GM23248 (cell line): ENCODE results near the gene AICDA. TPM values are rescaled to one million over a fixed set of nuclear protein-coding genes. Genes with fewer than 3 reads are reported as not detected.
A peak's percentile ranks its signal among the peaks of the same experiment; 100 is the strongest.

Experiments
- DNase-seq: peaks from one replicate; pipeline ENCODE4 v3.0.0-alpha.2; 2015
- H2AFZ ChIP-seq: fragments of 200-600 bp; sonication (generic); 2 replicates; pipeline ENCODE4 v1.6.1; 2016; ENCODE audit warnings: antibody characterized with exemption
- H3F3A ChIP-seq: fragments of 200-600 bp; sonication (generic); 2 replicates; pipeline ENCODE4 v1.6.1; 2016; ENCODE audit warnings: mild to moderate bottlenecking, antibody characterized with exemption, mixed run types; ENCODE audit not compliant: insufficient read depth
- H3K27ac ChIP-seq: fragments of 200-600 bp; sonication (generic); 2 replicates; pipeline ENCODE4 v1.5.1; 2016; ENCODE audit warnings: mild to moderate bottlenecking
- H3K27me3 ChIP-seq: fragments of 200-600 bp; sonication (generic); replicated peaks from 2 replicates; pipeline ENCODE4 v1.6.1; 2016; ENCODE audit warnings: mild to moderate bottlenecking; ENCODE audit not compliant: insufficient read depth
- H3K36me3 ChIP-seq: fragments of 200-600 bp; sonication (generic); 2 replicates; pipeline ENCODE4 v1.6.1; 2016; ENCODE audit warnings: low read depth, mild to moderate bottlenecking
- H3K4me1 ChIP-seq: fragments of 200-600 bp; sonication (generic); 2 replicates; pipeline ENCODE4 v1.6.1; 2016; ENCODE audit warnings: mild to moderate bottlenecking; ENCODE audit not compliant: insufficient read depth
- H3K4me2 ChIP-seq: fragments of 200-600 bp; sonication (generic); one replicate; pipeline ENCODE4 v1.6.1; 2016; ENCODE audit warnings: mild to moderate bottlenecking; ENCODE audit not compliant: unreplicated experiment
- H3K4me3 ChIP-seq: fragments of 200-600 bp; sonication (generic); 2 replicates; pipeline ENCODE4 v1.5.1; 2016; ENCODE audit warnings: mild to moderate bottlenecking
- H3K79me2 ChIP-seq: fragments of 200-600 bp; sonication (generic); 2 replicates; pipeline ENCODE4 v1.6.1; 2016; ENCODE audit warnings: mild to moderate bottlenecking; ENCODE audit not compliant: insufficient read depth
- H3K9ac ChIP-seq: fragments of 200-600 bp; sonication (generic); 2 replicates; pipeline ENCODE4 v1.6.1; 2016; ENCODE audit warnings: mild to moderate bottlenecking
- H3K9me2 ChIP-seq: fragments of 200-600 bp; sonication (generic); 2 replicates; pipeline ENCODE4 v1.6.1; 2016; ENCODE audit warnings: mixed run types, mild to moderate bottlenecking, moderate library complexity; ENCODE audit not compliant: insufficient read depth
- H3K9me3 ChIP-seq: fragments of 200-600 bp; sonication (generic); one replicate; pipeline ENCODE4 v1.6.1; 2017; ENCODE audit warnings: low read depth
- H4K20me1 ChIP-seq: fragments of 200-600 bp; sonication (generic); 2 replicates; pipeline ENCODE4 v1.6.0; 2016; ENCODE audit not compliant: insufficient read depth
- EZH2 ChIP-seq: fragments of 200-600 bp; sonication (generic); IDR thresholded peaks from 2 replicates; pipeline ENCODE4 v1.6.1; 2018; ENCODE audit warnings: antibody characterized with exemption, mild to moderate bottlenecking; ENCODE audit not compliant: insufficient read depth, poor library complexity, severe bottlenecking
- EZH2phosphoT487 ChIP-seq: fragments of 200-600 bp; sonication (generic); IDR thresholded peaks from 2 replicates; pipeline ENCODE4 v1.6.1; 2018; ENCODE audit warnings: antibody characterized with exemption, moderate library complexity, mild to moderate bottlenecking, low read depth; ENCODE audit not compliant: insufficient read depth
- WGBS, 2 experiments: methylation state at CpG; one replicate each; pipeline ENCODE4 v1.1.6; 2015 to 2017; ENCODE audit warnings: low lambda C conversion rate in 2 of 2, low coverage in 1 of 2; ENCODE audit errors: missing lambda C conversion rate in 2 of 2; 5-methylcytosine and 5-hydroxymethylcytosine counted together
- in situ Hi-C: fragments of 300-500 bp; cut with MboI; formaldehyde crosslinking; loops from 2 replicates; pipeline ENCODE4 v1.15.0; 2020
- polyA plus RNA-seq: library from polyadenylated mRNA; unstranded; fragments of >200 nt; fragmentation: Nextera tagmentation; extraction: Ambion mirVana; gene quantifications from 2 replicates; pipeline ENCODE4 v1.2.1, GENCODE V29; 2016
- total RNA-seq: library from RNA; depleted of rRNA; stranded (reverse); fragments of >200 nt; shearing (Covaris generic); gene quantifications from 2 replicates; pipeline ENCODE4 v1.2.3, GENCODE V29; 2014

Gene AICDA
- total and polyA plus RNA-seq, 2 experiments from 2014 or later = not detected

DNA sequence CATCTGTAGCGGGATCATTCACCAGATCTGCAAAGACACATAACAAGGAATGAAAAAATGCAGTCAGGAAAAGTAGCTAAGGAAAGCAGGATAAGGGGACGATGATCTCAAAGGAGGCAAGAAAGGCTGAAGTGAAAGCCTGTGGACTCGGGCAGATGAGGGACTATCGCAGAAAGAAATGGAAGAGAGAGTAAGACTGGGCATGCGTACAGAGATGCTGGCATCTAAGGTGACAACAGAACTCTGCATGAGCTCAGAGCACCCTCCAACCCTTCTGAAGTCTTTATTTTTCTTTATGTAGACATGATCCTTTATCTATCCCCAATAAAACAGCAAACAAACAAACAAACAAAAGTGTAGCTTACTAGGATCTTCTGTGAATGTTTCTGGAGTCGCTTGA lies 42.8 kb upstream of the AICDA start:
- Histone ChIP-seq H3K4me3 (no peak overlapping the region), H3K4me1 (peaks cover 25% of the 10 kb centered on the region), H4K20me1 (no peaks in the 10 kb centered on the region), H3K36me3 (peaks cover 32% of the 10 kb centered on the region), H3K9ac (no peak overlapping the region), H3K9me3 (no peaks in the 10 kb centered on the region), H3F3A (peaks cover 22% of the 10 kb centered on the region; the same call in 1 of the 2 replicates), H3K79me2 (peaks cover 11% of the 10 kb centered on the region), H3K9me2 (no peaks in the 10 kb centered on the region), H3K27me3 (no peaks in the 10 kb centered on the region), H2AFZ (no peak overlapping the region), H3K4me2 (no peak overlapping the region), H3K27ac (no peak overlapping the region)
- 75 to 80% methylated on average over 6 of the region's 6 CpGs for WGBS, 2 experiments
- DNase-seq = no peak
- in situ Hi-C loops = no loop called here
- TF ChIP-seq EZH2phosphoT487 (no peak), EZH2 (no peak)

- Histone ChIP-seq H3K9me3 (no peaks in the 10 kb centered on the region), H3F3A (peaks cover 9% of the 10 kb centered on the region; the same call in 1 of the 2 replicates), H3K36me3 (peaks cover 58% of the 10 kb centered on the region), H3K4me1 (no peaks in the 10 kb centered on the region), H2AFZ (no peak overlapping the region), H3K27ac (no peak overlapping the region), H3K79me2 (no peaks in the 10 kb centered on the region), H3K27me3 (no peaks in the 10 kb centered on the region), H3K9me2 (no peaks in the 10 kb centered on the region), H3K4me2 (no peak overlapping the region), H4K20me1 (no peaks in the 10 kb centered on the region), H3K9ac (no peak overlapping the region), H3K4me3 (no peak overlapping the region)
- DNase-seq = no peak
- 82 to 83% methylated on average over 8 of the region's 8 CpGs for WGBS, 2 experiments
- in situ Hi-C loops = no loop called here
- TF ChIP-seq EZH2 = no peak
- no peak for TF ChIP-seq EZH2phosphoT487
These were observed 36.0 kb upstream of the AICDA start for GRCh38 chr12:8648576-8649205.

DNA sequence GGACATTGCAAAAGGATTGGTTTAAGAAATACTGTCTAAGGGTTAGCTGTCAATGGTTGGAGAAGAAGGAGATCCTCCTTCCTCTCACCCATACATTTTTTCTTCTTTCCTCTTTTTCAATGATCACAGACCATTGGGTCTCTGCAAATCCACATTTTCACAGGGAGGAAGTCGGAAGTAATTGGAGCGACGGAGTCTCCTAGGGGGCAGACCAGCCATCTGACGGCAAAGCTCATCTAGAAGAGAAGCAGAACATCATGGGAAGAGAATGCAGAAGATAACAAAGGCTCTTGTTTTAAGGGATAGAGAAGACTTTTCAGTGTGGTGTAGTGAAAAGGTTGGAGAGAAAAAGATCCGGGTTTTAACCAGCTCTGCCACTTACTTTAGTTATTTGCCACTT lies 35.3 kb upstream of the AICDA start:
- in situ Hi-C loops = no loop called here
- H3K36me3 ChIP-seq = peaks cover 50% of the 10 kb centered on the region

DNA sequence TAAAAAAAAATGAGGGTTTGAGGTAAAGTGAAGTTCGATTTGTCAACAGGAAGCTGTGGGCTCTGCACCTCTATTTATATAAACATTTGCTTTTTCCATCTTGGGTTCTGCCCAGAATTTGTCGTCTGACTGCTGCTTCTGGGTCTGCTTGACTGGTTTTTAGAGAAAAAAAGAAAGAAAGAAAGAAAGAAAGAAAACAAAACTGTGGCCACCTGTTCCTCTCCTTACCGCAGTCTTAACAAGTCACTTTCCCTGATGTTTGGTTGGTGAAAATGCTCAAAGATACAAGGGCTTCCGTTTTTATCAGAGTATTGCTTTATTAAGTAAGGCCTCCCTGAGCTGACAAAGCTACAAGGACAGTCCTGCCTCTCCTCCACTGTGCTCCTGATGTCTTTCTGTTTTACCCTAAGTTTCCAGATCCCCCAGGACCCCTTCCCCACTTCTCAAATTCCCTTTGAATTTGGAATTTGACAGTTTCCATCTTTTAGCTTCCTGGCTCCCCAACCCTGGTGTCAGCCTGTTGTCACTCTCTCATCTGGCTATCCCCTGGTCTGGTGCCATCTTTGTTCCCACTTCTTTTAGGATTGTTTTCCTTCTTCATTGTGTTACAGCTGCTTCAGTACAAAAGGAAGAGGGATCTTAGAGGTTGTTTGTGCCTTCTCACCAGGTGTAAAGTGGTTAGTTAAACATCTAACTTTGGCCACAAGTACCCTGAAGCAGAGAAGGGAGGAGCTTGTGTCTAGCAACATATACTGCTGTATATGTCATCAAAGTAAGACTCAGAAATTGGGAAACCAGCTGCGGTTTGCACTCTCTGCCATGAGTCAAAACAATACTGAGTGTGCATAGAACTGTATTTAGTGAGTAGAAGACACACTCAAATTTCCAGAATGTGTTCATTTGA lies 31.9 kb upstream of the AICDA start:
- H3K27ac ChIP-seq = no peak overlapping the region
- DNase-seq = peak; percentile 16
- H3K79me2 ChIP-seq = no peaks in the 10 kb centered on the region
- no peak overlapping the region for H3K4me2 ChIP-seq
- H3K4me1 ChIP-seq = no peaks in the 10 kb centered on the region
- H3K4me3 ChIP-seq = no peak overlapping the region
- no peaks in the 10 kb centered on the region for H3K9me2 ChIP-seq
- H3K9me3 ChIP-seq = no peaks in the 10 kb centered on the region
- no peak overlapping the region for H3K9ac ChIP-seq
- H3K27me3 ChIP-seq = no peaks in the 10 kb centered on the region
- peaks cover 35% of the 10 kb centered on the region for H3K36me3 ChIP-seq
- no peak for TF ChIP-seq EZH2phosphoT487
- no peak overlapping the region for H2AFZ ChIP-seq
- in situ Hi-C loops = no loop called here
- no peaks in the 10 kb centered on the region for H4K20me1 ChIP-seq
- WGBS, 2 experiments = 73 to 76% methylated on average over 5 of the region's 5 CpGs
- H3F3A ChIP-seq = peaks cover 9% of the 10 kb centered on the region; the same call in 1 of the 2 replicates

More for the DNA sequence above, 35.3 kb upstream of the AICDA start:
- TF ChIP-seq EZH2 = no peak
- TF ChIP-seq EZH2phosphoT487 = no peak
- Histone ChIP-seq H3K4me3 (no peak overlapping the region), H3K9me2 (no peaks in the 10 kb centered on the region), H3K79me2 (no peaks in the 10 kb centered on the region), H3F3A (peaks cover 9% of the 10 kb centered on the region; the same call in 1 of the 2 replicates), H3K27me3 (no peaks in the 10 kb centered on the region), H3K9me3 (no peaks in the 10 kb centered on the region), H3K27ac (no peak overlapping the region), H3K4me1 (no peaks in the 10 kb centered on the region), H3K4me2 (no peak overlapping the region), H3K9ac (no peak overlapping the region), H4K20me1 (no peaks in the 10 kb centered on the region), H2AFZ (no peak overlapping the region)
- 92 to 97% methylated on average over 5 of the region's 5 CpGs for WGBS, 2 experiments
- no peak for DNase-seq
